SK-N-MC (cell line): ENCODE results near the gene MRPS10.
A peak's percentile ranks its signal among the peaks of the same experiment; 100 is the strongest.

Experiments
- DNase-seq: peaks from one replicate; pipeline ENCODE4 v3.0.0-alpha.2; 2011; ENCODE audit warnings: low read depth, low spot score
- H3K27ac ChIP-seq: fragments of 200-600 bp; sonication (generic); 2 replicates; pipeline ENCODE4 v1.5.1; 2016; ENCODE audit warnings: mixed run types
- H3K36me3 ChIP-seq: fragments of 200-600 bp; sonication (generic); 2 replicates; pipeline ENCODE4 v1.6.1; 2017; ENCODE audit warnings: antibody characterized with exemption, low read length, mixed read lengths; ENCODE audit not compliant: insufficient read depth
- H3K4me3 ChIP-seq: fragments of 200-600 bp; sonication (generic); 2 replicates; pipeline ENCODE4 v1.5.1; 2016
- H3K9ac ChIP-seq: fragments of 200-600 bp; sonication (generic); 2 replicates; pipeline ENCODE4 v1.8.0; 2017; ENCODE audit warnings: mixed run types, mixed read lengths; ENCODE audit not compliant: insufficient read length
- H3K9me3 ChIP-seq: fragments of 200-600 bp; sonication (generic); 2 replicates; pipeline ENCODE4 v1.6.1; 2017; ENCODE audit warnings: low read depth, mild to moderate bottlenecking, antibody characterized with exemption, low read length, moderate library complexity, mixed read lengths
- EZH2 ChIP-seq: fragments of 200-600 bp; sonication (generic); IDR thresholded peaks from one replicate; pipeline ENCODE4 v1.6.1; 2017; ENCODE audit warnings: antibody characterized with exemption
- FOXP2 ChIP-seq: optimal IDR thresholded peaks from 2 replicates; pipeline ENCODE3; 2011; ENCODE audit warnings: mild to moderate bottlenecking, moderate library complexity; ENCODE audit not compliant: insufficient read depth; ENCODE audit errors: extremely low read length, control extremely low read depth
- POLR2AphosphoS5 ChIP-seq: IDR thresholded peaks from 2 replicates; pipeline ENCODE4 v1.6.1; 2012; ENCODE audit warnings: mild to moderate bottlenecking, low read depth, low read length, borderline replicate concordance

The MRPS10 gene

GRCh38 chr6:42230345-42231321 lies 13.0 kb upstream of the MRPS10 start:
- Histone ChIP-seq H3K9me3 (no peaks in the 10 kb centered on the region), H3K27ac (no peak overlapping the region), H3K4me3 (no peak overlapping the region), H3K36me3 (no peaks in the 10 kb centered on the region; the same call in 1 of the 2 replicates), H3K9ac (no peak overlapping the region)
- no peak for DNase-seq
- no peak for TF ChIP-seq EZH2
- TF ChIP-seq POLR2AphosphoS5 = no peak
- TF ChIP-seq FOXP2 = no peak

- Histone ChIP-seq H3K9ac (no peak overlapping the region), H3K27ac (no peak overlapping the region), H3K4me3 (no peak overlapping the region), H3K9me3 (no peaks in the 10 kb centered on the region), H3K36me3 (no peaks in the 10 kb centered on the region; the same call in 1 of the 2 replicates)
- no peak for TF ChIP-seq EZH2
- no peak for TF ChIP-seq POLR2AphosphoS5
- TF ChIP-seq FOXP2 = no peak
- DNase-seq = no peak
Observed at GRCh38 chr6:42229506-42230119, 12.0 kb upstream of the MRPS10 start.

DNA sequence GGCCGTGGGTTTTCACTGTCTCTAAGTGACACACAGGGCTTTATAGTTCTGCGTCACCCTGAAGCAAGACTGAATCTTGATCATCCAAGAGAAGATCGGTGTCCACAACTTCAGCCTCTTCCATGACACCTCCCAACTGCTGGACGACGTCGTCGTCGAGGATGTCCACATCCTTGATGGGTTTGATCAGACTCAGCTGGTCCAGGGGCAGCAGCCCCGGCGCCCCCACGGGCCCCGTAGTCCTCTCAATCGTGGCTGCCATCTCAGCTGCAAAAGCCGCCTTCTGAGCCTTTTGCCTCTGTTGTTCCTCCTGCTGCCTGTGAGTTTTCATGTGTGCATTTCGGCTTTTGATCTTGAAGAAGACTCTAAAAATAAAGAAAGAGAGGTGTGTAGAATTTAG lies 10.6 kb upstream of the MRPS10 start:
- H3K36me3 ChIP-seq = no peaks in the 10 kb centered on the region; the same call in 1 of the 2 replicates
- no peak overlapping the region for H3K27ac ChIP-seq
- TF ChIP-seq POLR2AphosphoS5 (no peak), EZH2 (no peak), FOXP2 (no peak)
- no peak for DNase-seq
- H3K4me3 ChIP-seq = no peak overlapping the region
- H3K9ac ChIP-seq = no peak overlapping the region
- H3K9me3 ChIP-seq = no peaks in the 10 kb centered on the region

DNA sequence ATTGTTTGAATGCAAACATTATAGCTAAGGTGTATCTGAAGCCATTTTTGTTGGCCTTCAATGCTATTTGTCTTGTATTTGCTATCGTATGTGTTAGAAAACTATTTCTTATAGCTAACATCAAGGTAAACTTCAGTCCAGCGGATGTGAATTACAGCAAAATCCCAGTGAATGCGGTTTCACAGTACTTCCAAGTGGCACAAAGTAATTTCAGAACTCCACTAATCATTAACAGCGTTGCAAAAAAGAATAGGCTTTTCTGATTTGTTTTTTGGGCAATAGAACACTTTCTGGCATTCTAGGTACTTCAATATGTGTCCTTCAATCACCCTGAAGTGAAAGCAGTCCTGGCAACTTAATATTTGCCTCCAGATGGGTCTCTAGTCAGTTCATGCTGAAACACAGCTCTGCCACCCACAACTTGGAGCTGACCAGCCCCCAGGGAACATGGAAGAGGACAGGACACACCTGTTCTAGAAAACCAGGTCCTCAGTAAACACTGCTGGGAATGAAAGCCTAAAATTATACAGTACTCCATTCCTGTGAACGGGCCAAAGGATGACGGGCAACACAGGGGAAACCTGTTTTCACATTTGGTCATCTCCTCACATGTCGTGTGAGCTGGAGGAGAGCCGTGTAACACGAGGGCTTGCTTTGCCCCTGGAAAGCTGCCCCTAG lies 9.7 kb upstream of the MRPS10 start:
- no peaks in the 10 kb centered on the region; the same call in 1 of the 2 replicates for H3K36me3 ChIP-seq
- no peaks in the 10 kb centered on the region for H3K9me3 ChIP-seq
- H3K9ac ChIP-seq = no peak overlapping the region
- no peak for DNase-seq
- no peak for TF ChIP-seq FOXP2
- no peak for TF ChIP-seq EZH2
- no peak for TF ChIP-seq POLR2AphosphoS5
- no peak overlapping the region for H3K4me3 ChIP-seq
- no peak overlapping the region for H3K27ac ChIP-seq

- Histone ChIP-seq H3K9me3 (no peaks in the 10 kb centered on the region), H3K4me3 (no peak overlapping the region), H3K27ac (no peak overlapping the region), H3K9ac (no peak overlapping the region), H3K36me3 (no peaks in the 10 kb centered on the region; the same call in 1 of the 2 replicates)
- no peak for TF ChIP-seq EZH2
- TF ChIP-seq POLR2AphosphoS5 = no peak
- DNase-seq = no peak
Observed at GRCh38 chr6:42226645-42227143, 9.0 kb upstream of the MRPS10 start.

GRCh38 chr6:42226161-42226611 lies 8.5 kb upstream of the MRPS10 start:
- H3K4me3 ChIP-seq = no peak overlapping the region
- peak overlapping the region; percentile 84 for H3K27ac ChIP-seq
- H3K9me3 ChIP-seq = no peaks in the 10 kb centered on the region
- H3K36me3 ChIP-seq = no peaks in the 10 kb centered on the region; the same call in 1 of the 2 replicates
- TF ChIP-seq POLR2AphosphoS5 (no peak), EZH2 (no peak), FOXP2 (no peak)
- H3K9ac ChIP-seq = no peak overlapping the region
- no peak for DNase-seq

DNA sequence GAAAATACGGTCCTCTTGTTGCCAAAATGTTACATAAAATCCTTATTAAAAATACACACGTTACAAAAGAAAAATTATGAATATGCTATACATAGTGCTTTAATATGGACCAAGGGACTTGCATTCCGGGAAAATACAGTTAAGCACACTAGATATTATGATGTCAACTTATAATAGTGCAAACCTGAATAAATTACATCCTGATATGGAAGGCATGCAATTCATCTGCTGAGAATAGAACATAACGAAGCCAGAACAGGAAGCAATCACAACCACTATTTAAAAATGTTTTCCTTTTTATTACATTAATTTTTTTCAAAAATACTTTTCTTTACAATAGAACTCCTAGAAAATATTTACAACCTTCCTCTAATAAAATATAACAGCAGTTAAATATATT lies 7.8 kb upstream of the MRPS10 start:
- DNase-seq = peak; percentile 61
- peak overlapping the region; percentile 84 for H3K27ac ChIP-seq
- H3K36me3 ChIP-seq = no peaks in the 10 kb centered on the region; the same call in 1 of the 2 replicates
- peak overlapping the region; percentile 41 for H3K4me3 ChIP-seq
- TF ChIP-seq FOXP2 (no peak), POLR2AphosphoS5 (no peak), EZH2 (no peak)
- H3K9ac ChIP-seq = peak overlapping the region; percentile 47
- no peaks in the 10 kb centered on the region for H3K9me3 ChIP-seq

- Histone ChIP-seq H3K9ac (peak overlapping the region; percentile 47), H3K27ac (peak overlapping the region; percentile 84), H3K36me3 (no peaks in the 10 kb centered on the region; the same call in 1 of the 2 replicates), H3K4me3 (no peak overlapping the region; the same call in 1 of the 2 replicates), H3K9me3 (no peaks in the 10 kb centered on the region)
- no peak for TF ChIP-seq EZH2
- TF ChIP-seq FOXP2 = no peak
- TF ChIP-seq POLR2AphosphoS5 = no peak
- no peak for DNase-seq
Observed at GRCh38 chr6:42225029-42225339, 7.3 kb upstream of the MRPS10 start.
